ENCODE measurements around the gene SUN5.
"Not testable (repeated sequence)": the region's sequence is repeated elsewhere in the genome, so short reads cannot be mapped to it uniquely, and the experiment has no call there.

SUN5 gene

GRCh38 chr20:32968478-32969241 is 35.6 kb downstream of the SUN5 start:
- H3K4me1 ChIP-seq (ENCODE audit: insufficient read depth, low read length) = no peaks in the 10 kb centered on the region
- no peak overlapping the region for H3K27ac ChIP-seq (ENCODE audit: low read depth, low read length)
- H3K36me3 ChIP-seq (ENCODE audit: insufficient read depth, low read length) = no peaks in the 10 kb centered on the region

GRCh38 chr20:32967961-32968457 is 36.2 kb downstream of the SUN5 start:
- no peak overlapping the region for H3K9ac ChIP-seq (ENCODE audit: low read length)
- no peaks in the 10 kb centered on the region for H3K27me3 ChIP-seq (ENCODE audit: control insufficient read depth in 1 of 2, insufficient read depth in 2 of 2, low read length in 2 of 2)
- H3K36me3 ChIP-seq (ENCODE audit: insufficient read depth, low read length) = no peaks in the 10 kb centered on the region
- no peak overlapping the region for H3K4me3 ChIP-seq (ENCODE audit: low read depth in 1 of 2, low read length in 2 of 2)
- H3K9me3 ChIP-seq (ENCODE audit: low read length) = no peaks in the 10 kb centered on the region
- no peaks in the 10 kb centered on the region for H3K4me1 ChIP-seq (ENCODE audit: insufficient read depth, low read length)
- no peak overlapping the region for H3K27ac ChIP-seq (ENCODE audit: low read depth, low read length)

More at GRCh38 chr20:32968478-32969241, 35.6 kb downstream of the SUN5 start:
- no peak overlapping the region for H3K9ac ChIP-seq (ENCODE audit: low read length)
- H3K4me3 ChIP-seq (ENCODE audit: low read depth in 1 of 2, low read length in 2 of 2) = no peak overlapping the region
- no peaks in the 10 kb centered on the region for H3K27me3 ChIP-seq (ENCODE audit: control insufficient read depth in 1 of 2, insufficient read depth in 2 of 2, low read length in 2 of 2)
- no peaks in the 10 kb centered on the region for H3K9me3 ChIP-seq (ENCODE audit: low read length)

- H3K27me3 ChIP-seq (ENCODE audit: control insufficient read depth in 1 of 2, insufficient read depth in 2 of 2, low read length in 2 of 2) = no peaks in the 10 kb centered on the region
- H3K9me3 ChIP-seq (ENCODE audit: low read length) = no peaks in the 10 kb centered on the region
- H3K36me3 ChIP-seq (ENCODE audit: insufficient read depth, low read length) = no peaks in the 10 kb centered on the region
- H3K4me1 ChIP-seq (ENCODE audit: insufficient read depth, low read length) = no peaks in the 10 kb centered on the region
- no peak overlapping the region for H3K27ac ChIP-seq (ENCODE audit: low read depth, low read length)
- no peak overlapping the region for H3K9ac ChIP-seq (ENCODE audit: low read length)
- no peak overlapping the region for H3K4me3 ChIP-seq (ENCODE audit: low read depth in 1 of 2, low read length in 2 of 2)
Observed at GRCh38 chr20:32966881-32967781, 37.1 kb downstream of the SUN5 start.

GRCh38 chr20:32966382-32966781 is 37.9 kb downstream of the SUN5 start:
- Histone ChIP-seq H3K4me3 (ENCODE audit: low read depth in 1 of 2, low read length in 2 of 2) (no peak overlapping the region), H3K36me3 (ENCODE audit: insufficient read depth, low read length) (no peaks in the 10 kb centered on the region), H3K9ac (ENCODE audit: low read length) (no peak overlapping the region), H3K27me3 (ENCODE audit: control insufficient read depth in 1 of 2, insufficient read depth in 2 of 2, low read length in 2 of 2) (no peaks in the 10 kb centered on the region), H3K27ac (ENCODE audit: low read depth, low read length) (no peak overlapping the region), H3K9me3 (ENCODE audit: low read length) (no peaks in the 10 kb centered on the region), H3K4me1 (ENCODE audit: insufficient read depth, low read length) (no peaks in the 10 kb centered on the region)

GRCh38 chr20:32965581-32966373 is 38.5 kb downstream of the SUN5 start:
- no peaks in the 10 kb centered on the region for H3K9me3 ChIP-seq (ENCODE audit: low read length)
- no peaks in the 10 kb centered on the region for H3K27me3 ChIP-seq (ENCODE audit: control insufficient read depth in 1 of 2, insufficient read depth in 2 of 2, low read length in 2 of 2)
- H3K27ac ChIP-seq (ENCODE audit: low read depth, low read length) = no peak overlapping the region
- H3K4me1 ChIP-seq (ENCODE audit: insufficient read depth, low read length) = no peaks in the 10 kb centered on the region
- H3K36me3 ChIP-seq (ENCODE audit: insufficient read depth, low read length) = no peaks in the 10 kb centered on the region
- H3K4me3 ChIP-seq (ENCODE audit: low read depth in 1 of 2, low read length in 2 of 2) = no peak overlapping the region
- H3K9ac ChIP-seq (ENCODE audit: low read length) = no peak overlapping the region

- H3K9me3 ChIP-seq (ENCODE audit: low read length) = no peaks in the 10 kb centered on the region
- no peaks in the 10 kb centered on the region for H3K27me3 ChIP-seq (ENCODE audit: control insufficient read depth in 1 of 2, insufficient read depth in 2 of 2, low read length in 2 of 2)
- no peak overlapping the region for H3K9ac ChIP-seq (ENCODE audit: low read length)
- no peaks in the 10 kb centered on the region for H3K36me3 ChIP-seq (ENCODE audit: insufficient read depth, low read length)
- no peaks in the 10 kb centered on the region for H3K4me1 ChIP-seq (ENCODE audit: insufficient read depth, low read length)
- H3K4me3 ChIP-seq (ENCODE audit: low read depth in 1 of 2, low read length in 2 of 2) = no peak overlapping the region
- H3K27ac ChIP-seq (ENCODE audit: low read depth, low read length) = no peak overlapping the region
Observed at GRCh38 chr20:32965115-32965514, 39.1 kb downstream of the SUN5 start.

- Histone ChIP-seq H3K9ac (ENCODE audit: low read length) (no peak overlapping the region), H3K27me3 (ENCODE audit: control insufficient read depth in 1 of 2, insufficient read depth in 2 of 2, low read length in 2 of 2) (no peaks in the 10 kb centered on the region), H3K27ac (ENCODE audit: low read depth, low read length) (no peak overlapping the region), H3K36me3 (ENCODE audit: insufficient read depth, low read length) (no peaks in the 10 kb centered on the region), H3K9me3 (ENCODE audit: low read length) (no peaks in the 10 kb centered on the region), H3K4me1 (ENCODE audit: insufficient read depth, low read length) (no peaks in the 10 kb centered on the region), H3K4me3 (ENCODE audit: low read depth in 1 of 2, low read length in 2 of 2) (no peak overlapping the region)
Observed at GRCh38 chr20:32964575-32964974, 39.7 kb downstream of the SUN5 start.

- Histone ChIP-seq H3K27me3 (ENCODE audit: control insufficient read depth in 1 of 2, insufficient read depth in 2 of 2, low read length in 2 of 2) (no peaks in the 10 kb centered on the region), H3K27ac (ENCODE audit: low read depth, low read length) (no peak overlapping the region), H3K9me3 (ENCODE audit: low read length) (no peaks in the 10 kb centered on the region), H3K36me3 (ENCODE audit: insufficient read depth, low read length) (no peaks in the 10 kb centered on the region), H3K4me1 (ENCODE audit: insufficient read depth, low read length) (no peaks in the 10 kb centered on the region), H3K9ac (ENCODE audit: low read length) (no peak overlapping the region), H3K4me3 (ENCODE audit: low read depth in 1 of 2, low read length in 2 of 2) (no peak overlapping the region)
Observed at GRCh38 chr20:32963176-32963575, 41.1 kb downstream of the SUN5 start.

GRCh38 chr20:32962646-32963045 is 41.6 kb downstream of the SUN5 start:
- not testable (repeated sequence) for H3K9me3 ChIP-seq (ENCODE audit: low read length); H3K27me3 ChIP-seq (ENCODE audit: control insufficient read depth in 1 of 2, insufficient read depth in 2 of 2, low read length in 2 of 2); H3K27ac ChIP-seq (ENCODE audit: low read depth, low read length); H3K36me3 ChIP-seq (ENCODE audit: insufficient read depth, low read length); H3K9ac ChIP-seq (ENCODE audit: low read length); H3K4me1 ChIP-seq (ENCODE audit: insufficient read depth, low read length); H3K4me3 ChIP-seq (ENCODE audit: low read depth in 1 of 2, low read length in 2 of 2)

GRCh38 chr20:32962053-32962452 is 42.2 kb downstream of the SUN5 start:
- Histone ChIP-seq H3K9ac (ENCODE audit: low read length) (no peak overlapping the region), H3K4me1 (ENCODE audit: insufficient read depth, low read length) (no peaks in the 10 kb centered on the region), H3K27me3 (ENCODE audit: control insufficient read depth in 1 of 2, insufficient read depth in 2 of 2, low read length in 2 of 2) (no peaks in the 10 kb centered on the region), H3K27ac (ENCODE audit: low read depth, low read length) (no peak overlapping the region), H3K9me3 (ENCODE audit: low read length) (no peaks in the 10 kb centered on the region), H3K4me3 (ENCODE audit: low read depth in 1 of 2, low read length in 2 of 2) (no peak overlapping the region), H3K36me3 (ENCODE audit: insufficient read depth, low read length) (no peaks in the 10 kb centered on the region)
